Fibroblast of lung (primary cell): ENCODE data around the gene TFPI2. TPM values are rescaled to one million over a fixed set of nuclear protein-coding genes. Genes with fewer than 3 reads are reported as not detected.

Source experiments
- DNase-seq, 2 donors: peaks; one replicate each; pipeline versions ENCODE4 v3.0.0 to v3.0.0-alpha.2; 2010; ENCODE audit warnings: low read depth in 2 of 2
- H2AFZ ChIP-seq: 2 replicates; pipeline ENCODE4 v1.5.1; 2012; ENCODE audit warnings: low read length, control low read depth, inconsistent platforms
- H3K27ac ChIP-seq: 2 replicates; pipeline ENCODE4 v1.5.1; 2011; ENCODE audit warnings: low read length, control low read depth; ENCODE audit not compliant: insufficient read depth
- H3K27me3 ChIP-seq: 2 replicates; pipeline ENCODE4 v1.5.1; 2011; ENCODE audit warnings: mild to moderate bottlenecking, low read length; ENCODE audit not compliant: control insufficient read depth, insufficient read depth
- H3K36me3 ChIP-seq: 2 replicates; pipeline ENCODE4 v1.5.1; 2011; ENCODE audit warnings: low read length; ENCODE audit not compliant: control insufficient read depth, insufficient read depth
- H3K4me1 ChIP-seq: 2 replicates; pipeline ENCODE4 v1.5.1; 2011; ENCODE audit warnings: low read length; ENCODE audit not compliant: control insufficient read depth, insufficient read depth; ENCODE audit errors: extremely low read depth
- H3K4me2 ChIP-seq: 2 replicates; pipeline ENCODE4 v1.5.1; 2011; ENCODE audit warnings: low read length, control low read depth; ENCODE audit not compliant: insufficient read depth; ENCODE audit errors: extremely low read depth
- H3K4me3 ChIP-seq, 4 experiments: fragments of 200-600 bp in 1 of 4; sonication (generic) in 1 of 4; replicated peaks in 1 of 4; 2 replicates each; pipeline ENCODE4 v1.5.1; 2011 to 2016; ENCODE audit warnings: low read length in 4 of 4, low read depth in 3 of 4, mild to moderate bottlenecking in 3 of 4, control low read depth in 2 of 4, inconsistent platforms in 1 of 4, mixed read lengths in 1 of 4; ENCODE audit not compliant: insufficient read depth in 1 of 4; ENCODE audit errors: control extremely low read depth in 1 of 4
- H3K79me2 ChIP-seq: 2 replicates; pipeline ENCODE4 v1.5.1; 2012; ENCODE audit warnings: mild to moderate bottlenecking, low read length, inconsistent platforms; ENCODE audit not compliant: control insufficient read depth, insufficient read depth
- H3K9ac ChIP-seq: 2 replicates; pipeline ENCODE4 v1.5.1; 2011; ENCODE audit warnings: mild to moderate bottlenecking, low read length, control low read depth; ENCODE audit not compliant: insufficient read depth
- H3K9me3 ChIP-seq: 2 replicates; pipeline ENCODE4 v1.5.1; 2012; ENCODE audit warnings: low read depth, low read length; ENCODE audit not compliant: control insufficient read depth, insufficient read depth
- H4K20me1 ChIP-seq: 2 replicates; pipeline ENCODE4 v1.5.1; 2011; ENCODE audit warnings: low read length; ENCODE audit not compliant: control insufficient read depth, insufficient read depth; ENCODE audit errors: extremely low read depth
- CTCF ChIP-seq, 2 donors: IDR thresholded peaks in 1 of 2; conservative IDR thresholded peaks in 1 of 2; 1 replicate in 1 of 2; 2 replicates in 1 of 2; pipeline ENCODE4 v1.5.1; 2011 to 2012; ENCODE audit warnings: low read length in 2 of 2, control low read depth in 1 of 2, inconsistent platforms in 1 of 2, low read depth in 1 of 2, mild to moderate bottlenecking in 1 of 2
- EZH2 ChIP-seq: IDR thresholded peaks from 2 replicates; pipeline ENCODE4 v1.5.1; 2012; ENCODE audit warnings: low read length, control low read depth, mild to moderate bottlenecking; ENCODE audit errors: missing control alignments
- polyA minus RNA-seq: library from RNA; depleted of rRNA, polyadenylated mRNA; stranded (reverse); fragments of >200 nt; gene quantifications from 2 replicates; pipeline ENCODE4 v1.2.3, GENCODE V29; 2011; ENCODE audit warnings: low replicate concordance
- polyA plus RNA-seq, 2 donors: library from polyadenylated mRNA; depleted of rRNA in 1 of 2; stranded (reverse) in 1 of 2; unstranded in 1 of 2; fragments of >200 nt; gene quantifications; 2 replicates each; pipeline ENCODE4 v1.2.1, GENCODE V29; 2011 to 2012; ENCODE audit warnings: missing spikeins in 1 of 2
- total RNA-seq: library from RNA; depleted of rRNA; stranded (reverse); fragments of >200 nt; gene quantifications from 2 replicates; pipeline ENCODE4 v1.2.1, GENCODE V29; 2014

The TFPI2 gene
- total RNA-seq (1.5 and 14.4 TPM in 2 replicates), polyA plus RNA-seq (57.6 and 76.0 TPM in 2 replicates), polyA minus RNA-seq (35.6 and 44.9 TPM in 2 replicates)
- 58.9 and 71.5 TPM in 2 replicates for polyA plus RNA-seq (2012)

- Histone ChIP-seq H2AFZ (peak within 1 kb of the TSS; percentile 88), H3K9me3 (no peaks in the 10 kb centered on the region), H3K4me2 (peak within 1 kb of the TSS; percentile 94), H3K27me3 (no peaks in the 10 kb centered on the region), H3K9ac (peak within 1 kb of the TSS; percentile 46), H3K4me3 (peak within 1 kb of the TSS; percentile 64 to 75 (median 70)), H3K79me2 (no peaks in the 10 kb centered on the region), H3K4me1 (peaks cover 2% of the 10 kb centered on the region), H4K20me1 (no peaks in the 10 kb centered on the region), H3K36me3 (no peaks in the 10 kb centered on the region), H3K27ac (peak within 1 kb of the TSS; percentile 19)
- DNase-seq: peak; percentile 49 to 85
- TF ChIP-seq CTCF (conservative IDR thresholded peaks at IDR 0.05 in 1 of 2, IDR thresholded peaks at IDR 0.05 in 1 of 2; ENCODE audit: low read depth in 1 of 2, low read length in 2 of 2): peak; percentile 4 to 9
- no peak for TF ChIP-seq EZH2
Measured at GRCh38 chr7:93890464-93891068, at the start of gene TFPI2. Gene TFPI2, minus strand, starts transcription at chr7:93890753. Its CDS starts 75 bp downstream, at chr7:93890678.

- Histone ChIP-seq H4K20me1 (no peaks in the 10 kb centered on the region), H3K36me3 (no peaks in the 10 kb centered on the region), H3K4me1 (no peaks in the 10 kb centered on the region), H3K9me3 (no peaks in the 10 kb centered on the region), H2AFZ (no peak overlapping the region), H3K79me2 (no peaks in the 10 kb centered on the region), H3K4me3 (no peak overlapping the region), H3K4me2 (no peak overlapping the region), H3K9ac (no peak overlapping the region), H3K27ac (no peak overlapping the region), H3K27me3 (no peaks in the 10 kb centered on the region)
- no peak for DNase-seq
- TF ChIP-seq EZH2 (no peak), CTCF (conservative IDR thresholded peaks at IDR 0.05 in 1 of 2, IDR thresholded peaks at IDR 0.05 in 1 of 2; ENCODE audit: low read depth in 1 of 2, low read length in 2 of 2) (no peak)
Measured at GRCh38 chr7:93938293-93938692, 47.7 kb upstream of the TFPI2 start.

GRCh38 chr7:93937818-93938217 lies 47.3 kb upstream of the TFPI2 start:
- Histone ChIP-seq H3K9me3 (no peaks in the 10 kb centered on the region), H3K4me1 (no peaks in the 10 kb centered on the region), H3K36me3 (no peaks in the 10 kb centered on the region), H3K9ac (no peak overlapping the region), H3K27ac (no peak overlapping the region), H3K27me3 (no peaks in the 10 kb centered on the region), H3K4me2 (no peak overlapping the region), H4K20me1 (no peaks in the 10 kb centered on the region), H3K79me2 (no peaks in the 10 kb centered on the region), H2AFZ (no peak overlapping the region), H3K4me3 (no peak overlapping the region)
- no peak for DNase-seq
- TF ChIP-seq EZH2: no peak
- no peak for TF ChIP-seq CTCF (conservative IDR thresholded peaks at IDR 0.05 in 1 of 2, IDR thresholded peaks at IDR 0.05 in 1 of 2; ENCODE audit: low read depth in 1 of 2, low read length in 2 of 2)
